Tibial nerve (tissue), 4 donors: ENCODE results near the gene UBE2J2. TPM values are rescaled to one million over a fixed set of nuclear protein-coding genes. Genes with fewer than 3 reads are reported as not detected.

Source experiments
- DNase-seq, 2 donors: peaks; one replicate each; pipeline ENCODE4 v3.0.0-alpha.2; 2019; ENCODE audit warnings: low spot score in 2 of 2
- H3K27ac ChIP-seq, 4 donors: fragments of 200-600 bp; sonication (generic) in 3 of 4; one replicate each; pipeline ENCODE4 v1.5.1; 2017 to 2019; ENCODE audit warnings: mild to moderate bottlenecking in 1 of 4
- H3K27me3 ChIP-seq, 2 donors: fragments of 200-600 bp; sonication (generic) in 1 of 2; one replicate each; pipeline versions ENCODE4 v1.5.1 to v1.6.0; 2017 to 2019
- H3K36me3 ChIP-seq, 3 donors: fragments of 200-600 bp; sonication (generic); one replicate each; pipeline ENCODE4 v1.5.1; 2018 to 2019
- H3K4me1 ChIP-seq, 4 donors: fragments of 200-600 bp; sonication (generic) in 3 of 4; one replicate each; pipeline ENCODE4 v1.5.1; 2017 to 2019
- H3K4me3 ChIP-seq, 4 donors: fragments of 200-600 bp; sonication (generic) in 3 of 4; one replicate each; pipeline ENCODE4 v1.5.1; 2017 to 2019; ENCODE audit warnings: mild to moderate bottlenecking in 1 of 4, moderate library complexity in 1 of 4
- H3K9me3 ChIP-seq, 4 donors: fragments of 200-600 bp; sonication (generic) in 3 of 4; one replicate each; pipeline ENCODE4 v1.5.1; 2017 to 2019
- CTCF ChIP-seq, 5 experiments: fragments of 200-600 bp in 3 of 5; fragments of 450-650 bp in 2 of 5; sonication (generic) in 3 of 5; IDR thresholded peaks; one replicate each; pipeline ENCODE4 v1.5.1; 2016 to 2019; ENCODE audit warnings: antibody characterized with exemption in 5 of 5, mild to moderate bottlenecking in 3 of 5, moderate library complexity in 2 of 5
- EP300 ChIP-seq, 2 donors: sonication (generic); formaldehyde crosslinking; IDR thresholded peaks; one replicate each; pipeline ENCODE4 v1.6.1; 2017; ENCODE audit warnings: antibody characterized with exemption in 2 of 2, mild to moderate bottlenecking in 1 of 2
- POLR2A ChIP-seq, 2 donors: fragments of 450-650 bp; IDR thresholded peaks; one replicate each; pipeline ENCODE4 v1.6.1; 2017; ENCODE audit warnings: antibody characterized with exemption in 2 of 2, mild to moderate bottlenecking in 2 of 2, moderate library complexity in 2 of 2
- whole genome bisulfite sequencing, 2 donors: methylation state at CpG; one replicate each; pipeline ENCODE4 v1.1.5; 2018; 5-methylcytosine and 5-hydroxymethylcytosine counted together
- total RNA-seq, 4 donors: library from RNA; depleted of rRNA; stranded (reverse); fragments of >200 nt; gene quantifications; one replicate each; pipeline ENCODE4 v1.1.0, GENCODE V29; 2016

The UBE2J2 gene
- total RNA-seq, 4 donors from 2014 or later: 42.2 to 61.0 (median 53.5) TPM

GRCh38 chr1:1243807-1244191 is 29.9 kb downstream of the UBE2J2 start:
- TF ChIP-seq EP300 (IDR thresholded peaks at IDR 0.05) (no peak), POLR2A (IDR thresholded peaks at IDR 0.05) (no peak), CTCF (IDR thresholded peaks at IDR 0.05) (no peak)
- 35 to 40% methylated on average over 4 to 6 of the region's 23 CpGs for WGBS, 2 donors
- Histone ChIP-seq H3K9me3 (no peaks in the 10 kb centered on the region), H3K27ac (no peak overlapping the region), H3K4me3 (no peak overlapping the region), H3K36me3 (peaks cover 0 to 20% (median 0%) of the 10 kb centered on the region in 3 donors), H3K27me3 (peaks cover 0 to 81% of the 10 kb centered on the region in 2 donors), H3K4me1 (peaks cover 0 to 36% (median 7%) of the 10 kb centered on the region in 4 donors)
- DNase-seq: no peak

- TF ChIP-seq EP300 (IDR thresholded peaks at IDR 0.05): no peak
- no peak for TF ChIP-seq CTCF (IDR thresholded peaks at IDR 0.05)
- no peak for TF ChIP-seq POLR2A (IDR thresholded peaks at IDR 0.05)
- peaks cover 0 to 40% (median 7%) of the 10 kb centered on the region in 4 donors for H3K4me1 ChIP-seq
- H3K27me3 ChIP-seq: peaks cover 0 to 86% of the 10 kb centered on the region in 2 donors
- WGBS, 2 donors: 73 to 85% methylated on average over 15 to 18 of the region's 23 CpGs
- no peak for DNase-seq
- H3K27ac ChIP-seq: no peak overlapping the region
- H3K4me3 ChIP-seq: no peak overlapping the region
- no peaks in the 10 kb centered on the region for H3K9me3 ChIP-seq
- H3K36me3 ChIP-seq: peaks cover 0 to 20% (median 0%) of the 10 kb centered on the region in 3 donors
Measured at GRCh38 chr1:1243266-1243660, 30.4 kb downstream of the UBE2J2 start.

- 76 to 89% methylated on average over 23 to 37 of the region's 41 CpGs for WGBS, 2 donors
- no peak for TF ChIP-seq EP300 (IDR thresholded peaks at IDR 0.05)
- TF ChIP-seq CTCF (IDR thresholded peaks at IDR 0.05): no peak
- TF ChIP-seq POLR2A (IDR thresholded peaks at IDR 0.05): no peak
- H3K27me3 ChIP-seq: peaks cover 0 to 90% of the 10 kb centered on the region in 2 donors
Measured at GRCh38 chr1:1242461-1243265, 31.0 kb downstream of the UBE2J2 start.

GRCh38 chr1:1241588-1242219 is 31.9 kb downstream of the UBE2J2 start:
- H3K36me3 ChIP-seq: peaks cover 0 to 20% (median 0%) of the 10 kb centered on the region in 3 donors
- peaks cover 0 to 89% of the 10 kb centered on the region in 2 donors for H3K27me3 ChIP-seq
- TF ChIP-seq POLR2A (IDR thresholded peaks at IDR 0.05) (no peak), CTCF (IDR thresholded peaks at IDR 0.05) (no peak), EP300 (IDR thresholded peaks at IDR 0.05) (no peak)
- peaks cover 0 to 50% (median 14%) of the 10 kb centered on the region in 4 donors for H3K4me1 ChIP-seq
- DNase-seq: no peak
- H3K27ac ChIP-seq: no peak overlapping the region
- WGBS, 2 donors: 79 to 89% methylated on average over 16 of the region's 26 CpGs
- H3K4me3 ChIP-seq: no peak overlapping the region
- H3K9me3 ChIP-seq: no peaks in the 10 kb centered on the region

More at GRCh38 chr1:1242461-1243265, 31.0 kb downstream of the UBE2J2 start:
- H3K9me3 ChIP-seq: no peaks in the 10 kb centered on the region
- no peak overlapping the region for H3K27ac ChIP-seq
- peaks cover 0 to 46% (median 10%) of the 10 kb centered on the region in 4 donors for H3K4me1 ChIP-seq
- H3K36me3 ChIP-seq: peaks cover 0 to 20% (median 0%) of the 10 kb centered on the region in 3 donors
- DNase-seq: no peak
- no peak overlapping the region for H3K4me3 ChIP-seq
